ENCODE results near the gene METTL13. TPM values are rescaled to one million over a fixed set of nuclear protein-coding genes. Genes with fewer than 3 reads are reported as not detected.
"Not testable (repeated sequence)": the region's sequence is repeated elsewhere in the genome, so short reads cannot be mapped to it uniquely, and the experiment has no call there.

The METTL13 gene
- total RNA-seq, 2 donors from 2014 or later: 22.1 to 24.8 TPM

- no peak for ATAC-seq
- DNase-seq: no peak
- intact Hi-C loops (cut with DNase I, micrococcal nuclease): no loop called here
Observed at GRCh38 chr1:171798311-171798710, 16.9 kb downstream of the METTL13 start.

- no peak for ATAC-seq
- intact Hi-C loops (cut with DNase I, micrococcal nuclease): no loop called here
- no peak for DNase-seq
Observed at GRCh38 chr1:171798765-171799164, 17.3 kb downstream of the METTL13 start.

DNA sequence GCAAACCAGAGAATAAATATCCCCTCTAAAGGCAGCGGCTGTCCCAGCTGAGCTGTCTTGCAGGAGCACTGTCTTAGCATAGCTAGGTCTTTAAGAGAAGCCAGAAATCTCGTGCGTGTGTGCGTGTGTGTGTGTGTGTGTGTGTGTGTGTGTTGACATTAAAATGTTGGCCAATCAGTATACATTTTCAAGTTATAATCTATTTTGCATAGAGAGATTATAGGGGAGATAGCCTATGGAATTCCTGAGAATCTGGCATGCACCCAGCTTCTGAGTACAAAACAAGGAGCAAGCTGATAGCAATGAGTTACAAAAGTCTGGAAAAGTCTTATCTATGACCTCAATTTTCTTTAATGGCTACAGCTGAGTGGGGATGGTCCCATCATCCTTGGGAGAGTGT is 17.7 kb downstream of the METTL13 start:
- ATAC-seq: no peak
- intact Hi-C loops (cut with DNase I, micrococcal nuclease): no loop called here
- no peak for DNase-seq

DNA sequence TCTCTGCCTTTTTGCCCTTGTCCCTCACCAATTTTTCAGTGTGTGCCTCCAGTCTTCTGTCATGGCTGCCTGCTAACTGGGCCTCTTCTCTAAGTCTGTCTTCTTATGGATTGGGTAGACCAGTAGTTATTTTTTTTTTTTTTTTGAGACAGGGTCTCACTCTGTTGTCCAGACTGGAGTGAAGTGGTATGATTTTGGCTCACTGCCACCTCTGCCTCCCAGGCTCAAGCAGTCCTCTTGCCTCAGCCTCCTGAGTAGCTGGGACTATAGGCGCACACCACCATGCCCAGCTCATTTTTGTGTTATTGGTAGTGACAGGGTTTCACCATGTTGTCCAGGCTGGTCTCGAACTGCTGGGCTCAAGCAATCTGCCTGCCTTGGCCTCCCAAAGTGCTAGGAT is 18.2 kb downstream of the METTL13 start:
- ATAC-seq, DNase-seq: not testable (repeated sequence)
- intact Hi-C loops (cut with DNase I, micrococcal nuclease): loop anchor here (2.0 to 10.0 kb wide), 3 partner anchors 185 to 645 kb away; partner anchors contain the start of gene PIGC (in 1 of the 2)

DNA sequence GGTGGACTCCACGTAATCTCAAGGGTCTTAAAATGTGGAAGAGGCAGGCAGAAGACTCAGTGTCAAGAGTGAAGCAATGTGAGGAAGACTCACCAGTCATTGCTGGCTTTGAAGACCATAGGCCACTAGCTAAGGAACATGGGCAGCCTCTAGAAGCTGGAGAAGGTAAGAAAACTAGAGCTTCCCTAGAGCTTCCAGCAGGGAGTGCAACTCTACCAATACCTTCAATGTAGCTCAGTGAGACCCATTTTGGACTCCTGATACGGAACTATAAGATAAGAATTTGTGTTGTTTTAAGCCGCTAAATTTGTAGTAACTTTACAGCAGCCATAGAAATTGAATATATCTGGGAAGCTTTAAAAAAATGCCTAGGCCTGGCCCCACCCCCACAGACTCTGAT is 18.9 kb downstream of the METTL13 start:
- no peak for ATAC-seq

DNA sequence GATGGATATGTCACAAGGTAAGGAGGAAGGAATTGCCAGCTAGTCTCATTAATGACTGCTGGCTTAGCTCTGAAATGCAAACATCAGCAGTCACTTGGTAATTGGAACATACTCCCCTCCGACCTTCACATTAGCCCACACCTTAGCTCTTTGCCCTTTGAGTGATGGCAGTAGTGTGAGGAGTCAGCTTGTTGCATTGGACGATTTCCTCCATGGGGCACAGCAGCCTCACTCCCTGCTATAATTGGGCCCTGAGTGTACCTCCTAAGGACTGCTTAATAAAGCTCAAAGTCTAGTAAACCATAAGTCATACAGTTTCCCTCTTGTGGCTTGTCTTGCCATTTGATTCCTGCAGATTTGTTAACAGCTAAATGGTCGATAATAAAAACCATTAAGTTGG is 19.4 kb downstream of the METTL13 start:
- ATAC-seq (no peak), DNase-seq (no peak)
- intact Hi-C loops (cut with DNase I, micrococcal nuclease): loop anchor here (2.0 to 10.0 kb wide), 3 partner anchors 184 to 644 kb away; partner anchors contain the start of gene PIGC (in 1 of the 2)

More for the DNA sequence above, 18.9 kb downstream of the METTL13 start:
- intact Hi-C loops (cut with DNase I, micrococcal nuclease): loop anchor here (2.0 to 10.0 kb wide), 3 partner anchors 184 to 644 kb away; partner anchors contain the start of gene PIGC (in 1 of the 2)
- DNase-seq: no peak

DNA sequence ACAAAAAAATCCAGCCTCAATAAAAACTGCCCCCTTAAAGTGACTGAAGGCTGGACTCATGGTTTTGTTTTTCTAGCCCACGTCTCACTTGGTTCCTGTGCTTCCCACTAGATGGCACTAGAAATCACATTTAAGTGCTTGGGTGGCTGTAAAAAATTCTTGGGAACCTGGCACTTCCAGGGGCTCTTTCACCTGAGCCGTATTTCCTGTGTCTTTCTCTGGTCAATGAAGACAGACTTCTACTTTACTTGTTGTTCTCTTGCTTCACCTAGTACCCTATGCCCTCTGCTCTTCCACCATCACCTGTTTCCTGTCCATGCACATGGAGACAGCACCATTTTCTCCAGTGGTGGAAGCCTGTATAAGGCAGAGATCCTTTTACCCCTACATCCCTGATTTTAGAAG is 20.0 kb downstream of the METTL13 start:
- DNase-seq: no peak

GRCh38 chr1:171802207-171802606 is 20.7 kb downstream of the METTL13 start:
- intact Hi-C loops (cut with DNase I, micrococcal nuclease): loop anchor here (10.0 kb wide), 2 partner anchors 183 to 643 kb away; partner anchors contain the start of gene PIGC (in 1 of the 2)
- ATAC-seq (no peak), DNase-seq (no peak)

More for the DNA sequence above, 20.0 kb downstream of the METTL13 start:
- intact Hi-C loops (cut with DNase I, micrococcal nuclease): loop anchor here (2.0 to 10.0 kb wide), 3 partner anchors 183 to 643 kb away; partner anchors contain the start of gene PIGC (in 1 of the 2)
- peak; percentile 67 for ATAC-seq

DNA sequence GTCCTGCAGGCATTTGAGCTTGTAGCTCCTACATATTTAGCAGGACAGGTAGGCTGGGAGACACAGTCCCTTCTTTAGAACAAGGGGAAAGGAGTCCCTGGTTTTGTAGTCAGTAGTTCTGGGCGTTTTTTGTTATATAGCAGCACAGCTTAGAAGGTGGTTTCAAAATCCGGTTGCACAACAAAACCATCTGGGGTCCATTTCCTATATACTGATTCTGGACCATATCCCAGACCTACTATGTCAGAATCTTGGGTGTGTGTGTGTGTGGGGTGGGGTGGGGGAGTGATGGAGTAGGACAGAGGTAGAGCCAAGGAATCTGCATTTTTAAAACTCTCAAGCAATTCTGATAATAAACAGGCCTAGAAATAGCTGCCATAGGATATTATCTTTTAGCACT is 21.6 kb downstream of the METTL13 start:
- intact Hi-C loops (cut with DNase I, micrococcal nuclease): loop anchor here (10.0 kb wide), 2 partner anchors 182 to 642 kb away; partner anchors contain the start of gene PIGC (in 1 of the 2)

DNA sequence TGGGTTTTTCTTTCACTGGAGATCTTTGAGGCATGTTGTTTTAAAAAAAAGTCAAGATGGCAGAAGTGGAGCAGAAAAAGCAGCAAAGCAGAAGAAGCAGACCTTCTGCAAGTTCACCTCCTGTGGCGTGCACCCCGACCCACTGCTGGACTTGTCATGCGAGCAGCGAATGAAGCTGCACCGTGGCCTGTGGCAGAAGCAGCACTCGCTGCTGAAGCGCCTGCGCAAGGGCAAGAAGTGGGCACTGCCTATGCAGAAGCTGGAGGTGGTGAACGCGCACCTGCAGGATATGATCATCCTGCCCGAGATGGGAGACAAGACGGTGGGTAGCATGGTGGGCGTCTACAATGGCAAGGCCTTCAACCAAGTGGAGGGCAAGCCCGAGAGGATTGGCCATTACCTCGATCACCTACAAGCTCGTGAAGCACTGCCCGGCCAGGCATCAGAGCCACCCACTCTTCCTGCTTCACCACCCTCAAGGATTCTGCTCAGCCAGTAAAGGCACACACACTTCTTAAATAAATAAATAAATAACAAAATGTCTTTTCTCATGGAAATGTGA is 22.1 kb downstream of the METTL13 start:
- no peak for DNase-seq
- intact Hi-C loops (cut with DNase I, micrococcal nuclease): loop anchor here (10.0 kb wide), 2 partner anchors 181 to 641 kb away; partner anchors contain the start of gene PIGC (in 1 of the 2)
- ATAC-seq: no peak

More for the DNA sequence above, 21.6 kb downstream of the METTL13 start:
- ATAC-seq (no peak), DNase-seq (no peak)

GRCh38 chr1:171805395-171806115 is 24.1 kb downstream of the METTL13 start:
- DNase-seq (no peak), ATAC-seq (no peak)
- intact Hi-C loops (cut with DNase I, micrococcal nuclease): loop anchor here (10.0 kb wide), 2 partner anchors 179 to 639 kb away; partner anchors contain the start of gene PIGC (in 1 of the 2)

- intact Hi-C loops (cut with DNase I, micrococcal nuclease): loop anchor here (10.0 kb wide), 2 partner anchors 177 to 637 kb away; partner anchors contain the start of gene PIGC (in 1 of the 2)
- no peak for ATAC-seq
- DNase-seq: no peak
Observed at GRCh38 chr1:171807556-171807955, 26.1 kb downstream of the METTL13 start.

DNA sequence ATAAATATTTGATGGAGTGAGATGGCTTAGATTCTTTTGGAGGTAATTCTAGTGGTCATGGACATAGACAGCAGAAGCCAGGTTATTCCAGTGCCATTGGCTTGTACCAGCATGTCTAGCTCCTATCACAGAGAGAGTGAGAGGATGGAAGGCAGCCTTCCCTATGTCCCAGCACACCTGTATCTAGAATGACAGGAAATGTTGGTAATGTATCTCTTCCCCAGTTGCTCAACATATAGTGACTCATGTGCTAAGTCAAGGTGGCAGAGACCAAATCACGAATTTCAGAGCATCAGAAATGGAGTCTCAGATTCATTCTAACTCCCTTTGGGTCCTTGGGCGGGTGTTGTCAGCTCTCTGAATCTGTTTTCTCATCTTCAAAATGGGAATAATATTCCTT is 28.4 kb downstream of the METTL13 start:
- DNase-seq: no peak
- intact Hi-C loops (cut with DNase I, micrococcal nuclease): loop anchor here (10.0 kb wide), 2 partner anchors 175 to 635 kb away; partner anchors contain the start of gene PIGC (in 1 of the 2)
- no peak for ATAC-seq

GRCh38 chr1:171811672-171812071 is 30.2 kb downstream of the METTL13 start:
- no peak for DNase-seq

DNA sequence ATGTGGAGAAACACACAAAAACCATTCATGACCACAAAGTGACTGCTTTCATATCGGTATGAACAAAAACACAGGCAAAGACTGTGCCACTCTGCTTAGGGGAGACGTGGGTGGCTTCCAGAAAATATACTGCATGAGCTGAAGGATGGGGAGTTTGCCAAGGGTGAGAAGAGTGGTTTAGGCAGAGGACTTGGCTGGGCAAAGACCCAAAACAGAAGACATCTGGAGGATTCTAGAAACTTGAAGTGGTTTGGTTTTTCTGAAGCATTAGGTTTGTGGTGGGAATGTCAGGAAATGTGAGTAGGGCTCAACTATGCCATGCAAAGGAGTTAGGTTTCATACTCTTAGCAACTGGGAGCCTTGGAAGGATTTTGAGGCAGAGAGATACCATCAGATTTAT is 33.2 kb downstream of the METTL13 start:
- intact Hi-C loops (cut with DNase I, micrococcal nuclease): no loop called here
- ATAC-seq (no peak), DNase-seq (no peak)

More at GRCh38 chr1:171811672-171812071, 30.2 kb downstream of the METTL13 start:
- ATAC-seq: no peak
- intact Hi-C loops (cut with DNase I, micrococcal nuclease): no loop called here

DNA sequence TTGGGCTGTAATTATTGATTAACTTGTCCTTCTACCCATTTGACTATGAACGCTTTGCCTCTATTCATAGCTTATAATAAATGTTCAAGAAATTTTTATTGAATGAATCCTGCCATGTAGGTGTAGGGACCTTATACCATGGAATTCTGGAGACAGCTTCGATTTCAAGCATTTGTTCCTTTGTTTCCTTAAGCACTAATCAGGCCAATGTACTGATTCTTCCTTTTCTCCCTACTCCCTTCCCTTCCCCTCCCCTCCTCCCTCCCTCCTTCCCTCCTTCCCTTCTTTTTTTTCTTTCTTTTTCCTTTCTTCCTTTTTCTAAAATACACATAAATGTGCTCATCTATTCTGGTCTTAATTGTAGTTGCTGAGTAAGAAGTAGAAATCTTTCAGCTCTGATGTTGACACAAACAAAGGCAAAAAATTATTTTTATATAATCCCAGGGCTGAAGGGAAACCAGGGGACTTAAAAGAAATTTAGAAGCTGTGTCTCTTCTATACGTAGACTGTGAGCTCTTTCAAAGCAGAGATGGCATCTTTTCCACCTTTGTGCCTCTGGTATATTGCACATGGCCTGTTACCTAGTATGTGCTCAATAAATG is 34.9 kb downstream of the METTL13 start:
- ATAC-seq (no peak), DNase-seq (no peak)
- intact Hi-C loops (cut with DNase I, micrococcal nuclease): no loop called here

DNA sequence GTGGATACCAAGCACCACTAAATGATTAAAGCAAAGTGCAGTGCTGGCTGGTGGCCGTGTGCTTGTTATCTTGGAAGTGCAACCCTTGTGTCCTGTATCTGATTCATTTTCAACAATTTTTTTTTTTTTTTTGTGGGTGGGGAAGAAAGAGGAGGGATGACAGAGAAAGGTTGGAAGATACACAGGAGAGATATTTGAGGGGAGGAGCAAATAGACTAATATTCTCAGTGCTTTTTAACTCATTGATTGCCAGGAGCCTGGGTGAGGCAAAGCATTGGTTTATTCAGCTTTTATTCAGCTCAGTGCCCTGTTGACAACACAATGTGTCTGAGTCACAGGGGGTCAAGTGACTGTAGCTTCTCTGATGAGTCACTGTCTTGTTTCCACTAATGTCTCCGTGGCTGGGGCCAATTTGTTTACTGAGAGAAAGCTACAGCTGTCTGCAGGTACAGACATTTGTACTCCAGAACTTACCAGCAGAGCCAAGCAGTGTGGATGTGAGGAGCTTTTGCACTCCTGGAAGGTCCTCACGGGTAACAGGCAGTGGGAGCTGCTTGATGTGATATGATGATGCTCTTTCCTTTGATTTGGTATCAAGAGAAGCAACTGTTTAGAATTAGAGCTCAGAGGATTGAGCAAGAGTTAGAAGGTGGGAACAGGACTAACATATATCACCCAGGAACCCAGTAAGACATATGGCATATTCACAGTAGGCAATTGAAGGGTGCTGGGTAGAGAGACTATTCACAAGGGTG is 36.2 kb downstream of the METTL13 start:
- intact Hi-C loops (cut with DNase I, micrococcal nuclease): no loop called here
- DNase-seq (no peak), ATAC-seq (no peak)

- no peak for ATAC-seq
- no peak for DNase-seq
- intact Hi-C loops (cut with DNase I, micrococcal nuclease): no loop called here
Observed at GRCh38 chr1:171819946-171820345, 38.5 kb downstream of the METTL13 start.

All from left colon (tissue), 2 donors.